GM12874 (cell line): Measurements from ENCODE around the gene TTC39A.

Experiments used
- CTCF ChIP-seq: IDR thresholded peaks from 2 replicates; pipeline ENCODE4 v1.5.1; 2011; ENCODE audit warnings: low read depth, mild to moderate bottlenecking, control low read depth, low read length, moderate library complexity; ENCODE audit not compliant: insufficient read depth

Gene TTC39A

DNA sequence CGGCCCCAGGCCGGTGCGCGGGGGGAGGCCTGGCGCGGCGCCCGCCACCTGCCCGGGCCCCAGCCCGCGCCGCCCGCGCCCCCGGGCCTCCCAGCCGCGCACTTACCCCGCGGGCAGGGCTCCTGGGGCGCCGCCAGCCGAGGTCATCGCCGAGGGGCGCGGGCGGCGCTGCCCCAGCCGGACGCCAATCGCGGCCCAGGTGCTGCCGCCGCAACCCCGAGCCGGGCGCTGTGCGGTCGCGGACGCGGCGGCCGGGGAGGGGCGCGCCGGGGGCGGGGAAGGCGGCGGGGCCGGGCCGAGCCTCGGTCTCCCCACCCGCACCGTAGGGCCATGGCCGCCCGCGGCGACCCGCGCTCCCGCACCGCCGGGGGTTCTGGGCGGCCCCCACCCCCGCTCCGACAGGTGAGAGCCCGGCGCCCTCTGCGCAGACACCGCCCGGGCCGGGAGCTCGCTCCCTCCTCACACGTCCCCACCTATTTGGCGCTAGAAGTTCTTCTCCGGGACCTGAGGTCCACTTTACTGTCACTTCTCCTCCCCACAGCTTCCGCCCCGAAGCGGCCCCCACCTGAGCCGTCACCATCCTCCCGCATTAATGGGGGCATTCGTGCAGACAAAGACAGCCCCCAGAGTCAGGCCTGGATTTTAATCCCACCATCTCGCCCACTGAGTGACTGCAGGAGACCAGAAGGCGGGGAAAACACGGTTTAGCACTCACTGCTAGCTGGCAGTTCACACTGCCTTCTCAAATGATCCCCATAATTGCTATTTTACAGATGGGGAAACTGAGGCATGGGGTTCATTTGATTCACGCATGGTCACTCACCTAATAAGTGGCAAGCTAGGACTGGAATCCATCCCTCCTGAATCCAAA, at the start of gene TTC39A:
Gene TTC39A, minus strand, starts transcription at position 232 of the 871 bp plus-strand sequence. Its CDS starts 85 bp downstream, at position 147.
- TF ChIP-seq CTCF = no peak

DNA sequence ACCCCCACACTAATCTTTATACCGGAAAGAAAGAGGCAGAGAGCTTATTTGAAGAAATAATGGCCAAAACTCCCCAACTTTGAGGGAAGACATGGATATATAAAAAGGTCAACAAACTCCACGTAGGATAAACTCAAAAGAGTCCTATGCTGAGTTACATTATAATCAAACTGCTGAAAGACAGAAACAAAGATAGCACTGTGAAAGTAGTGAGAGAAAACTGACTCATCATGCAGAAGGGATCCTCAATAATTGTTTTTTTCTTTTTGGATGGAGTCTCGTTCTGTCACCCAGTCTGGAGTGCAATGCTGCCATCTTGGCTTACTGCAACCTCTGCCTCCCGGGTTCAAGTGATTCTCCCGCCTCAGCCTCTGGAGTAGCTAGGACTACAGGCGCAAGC, 48.5 kb upstream of the TTC39A start:
- TF ChIP-seq CTCF = no peak

DNA sequence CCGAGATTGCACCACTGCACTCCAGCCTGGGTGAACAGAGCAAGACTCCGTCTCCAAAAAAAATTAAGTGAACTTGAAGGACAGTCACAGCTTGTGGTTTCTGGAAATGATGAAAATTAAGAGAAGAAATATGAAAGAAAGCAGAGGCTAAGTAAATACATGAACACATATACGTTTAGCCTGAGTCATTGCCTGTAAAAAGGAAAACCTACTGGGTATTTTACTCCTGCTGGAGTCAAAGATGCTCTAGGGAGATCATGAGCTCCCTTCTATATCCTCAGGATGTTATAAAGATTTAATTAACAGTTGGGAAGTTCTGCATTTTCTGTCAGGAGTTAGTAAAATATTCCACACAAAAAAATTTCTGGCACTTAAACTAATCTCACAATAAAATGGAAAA, 43.5 kb upstream of the TTC39A start:
- no peak for TF ChIP-seq CTCF

DNA sequence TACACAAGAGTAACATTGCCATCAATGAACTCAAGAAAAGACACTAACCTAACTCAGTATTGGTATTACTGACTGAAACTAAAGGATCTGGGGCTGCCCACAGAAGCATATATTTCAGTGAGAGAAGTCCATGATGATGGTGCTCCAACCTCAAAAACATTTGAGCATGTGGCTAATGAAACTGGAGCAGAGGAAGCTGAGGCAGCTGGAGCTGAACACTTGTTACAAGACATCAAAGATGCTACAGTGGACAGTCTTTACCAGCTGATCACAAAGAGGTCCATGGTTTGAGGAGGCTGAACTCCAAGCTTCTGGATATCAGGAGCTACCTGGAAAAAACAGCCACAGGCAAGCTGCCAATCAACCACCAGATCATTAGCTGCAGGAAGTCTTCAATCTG, 42.2 kb upstream of the TTC39A start:
- no peak for TF ChIP-seq CTCF

DNA sequence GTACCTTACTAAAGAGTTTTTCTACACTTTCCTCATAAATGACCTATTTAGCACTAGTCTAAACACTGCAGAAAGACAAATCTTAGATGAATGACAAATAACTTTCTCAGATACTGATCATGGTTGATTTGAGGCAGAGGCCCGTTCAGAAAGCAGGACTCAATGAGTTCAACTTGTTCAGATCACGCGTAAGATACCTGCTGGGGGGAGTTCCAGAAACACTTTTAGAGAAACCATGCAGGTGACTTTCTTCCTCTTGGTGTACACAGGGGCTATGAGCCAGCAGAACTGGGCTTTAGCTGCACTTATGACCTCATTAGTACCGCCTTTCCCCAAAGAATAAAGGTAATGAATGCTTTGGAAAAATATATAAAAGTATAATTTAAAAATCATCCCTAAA, 38.8 kb upstream of the TTC39A start:
- TF ChIP-seq CTCF = no peak

GRCh38 chr1:51365774-51366173, 35.4 kb upstream of the TTC39A start:
- TF ChIP-seq CTCF = no peak

DNA sequence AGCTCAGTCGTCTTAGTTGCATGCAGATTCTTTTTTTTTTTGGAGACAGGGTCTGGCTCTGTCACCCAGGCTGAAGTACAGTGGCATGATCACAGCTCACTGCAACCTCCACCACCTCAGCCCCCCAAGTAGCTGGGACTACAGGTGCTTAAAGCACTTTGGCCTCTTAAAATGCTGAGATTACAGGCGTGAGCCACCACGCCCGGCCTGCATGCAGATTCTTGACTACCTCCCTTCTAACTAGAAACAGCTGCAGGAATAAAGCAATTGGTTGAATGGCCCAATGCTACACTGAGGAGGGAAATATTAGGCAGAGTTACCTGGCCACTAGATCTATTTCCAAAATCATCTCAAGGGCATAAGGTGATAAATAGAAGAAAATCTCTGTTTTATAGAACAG, 29.5 kb upstream of the TTC39A start:
- no peak for TF ChIP-seq CTCF
